ENCODE results near the gene TTC34. TPM values are rescaled to one million over a fixed set of nuclear protein-coding genes. Genes with fewer than 3 reads are reported as not detected.

TTC34 gene
- polyA plus RNA-seq, 3 donors, result 0.03 to 1.00 TPM; not detected in 1

DNA sequence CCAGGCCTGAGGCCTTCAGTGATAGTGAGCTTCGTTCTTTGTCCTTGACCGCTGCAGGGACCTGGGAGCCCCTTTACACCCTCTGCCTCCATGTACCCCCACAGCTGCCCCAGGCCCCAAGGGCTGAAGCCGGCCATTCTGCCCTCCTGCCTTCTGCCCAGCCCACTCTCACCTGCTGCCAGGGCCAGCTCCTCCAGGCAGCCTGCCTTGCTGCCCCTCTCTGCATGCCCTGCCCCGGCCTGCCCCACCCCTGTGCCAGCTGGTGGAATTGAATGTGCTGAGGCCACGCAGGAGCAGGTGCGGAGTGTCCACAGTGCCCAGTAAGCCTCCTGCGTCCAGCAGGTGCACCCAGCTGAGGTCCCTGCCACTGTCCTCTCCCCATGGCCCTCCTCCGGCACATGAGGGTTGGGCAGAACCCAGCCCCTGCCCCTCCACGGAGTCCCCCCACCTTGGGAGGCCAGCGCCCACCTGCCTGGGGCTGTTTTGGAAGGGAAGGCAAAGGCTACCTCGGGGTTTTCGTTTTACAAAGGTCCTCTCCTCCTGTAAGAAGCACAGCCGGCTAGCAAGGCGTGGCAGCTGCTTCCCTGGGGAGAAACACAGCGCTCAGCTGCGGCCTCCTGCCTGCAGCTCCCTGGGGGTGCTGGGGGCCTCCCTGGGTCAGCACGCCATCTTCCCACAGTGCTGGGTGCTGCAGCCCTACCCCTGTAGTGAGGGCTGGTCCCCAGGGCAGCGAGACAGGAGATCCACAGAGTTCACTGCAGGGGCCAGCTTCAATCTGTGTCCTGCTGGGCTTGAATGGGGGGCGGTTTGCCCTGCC lies 189.7 kb downstream of the TTC34 start:
- peaks cover 5 to 19% (median 17%) of the 10 kb centered on the region in 3 donors for H3K27me3 Mint-ChIP-seq (ENCODE audit: low read depth in 3 of 3)

DNA sequence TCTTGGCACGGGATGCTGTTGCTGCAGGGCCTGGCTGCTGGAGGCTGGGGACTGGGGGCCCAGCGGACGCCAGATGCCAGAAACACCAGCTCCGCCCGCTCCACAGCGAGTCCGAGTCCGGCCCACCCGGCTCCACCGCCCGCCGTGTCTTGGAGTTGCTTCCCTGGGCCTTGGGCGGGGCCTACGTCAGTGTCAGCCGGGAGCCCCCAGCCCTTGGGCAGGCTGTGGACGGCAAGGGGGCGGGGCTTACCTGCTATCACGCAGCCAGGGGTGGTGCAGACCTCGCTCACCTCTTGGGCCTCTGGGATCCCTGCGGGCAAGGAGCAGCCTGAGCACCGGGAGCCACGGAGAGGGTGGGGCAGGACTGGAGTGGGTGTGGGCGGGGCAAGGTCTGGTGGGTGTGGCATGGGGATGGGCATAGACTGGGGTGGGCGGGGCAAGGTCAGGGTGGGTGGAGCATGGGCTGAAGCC lies 190.4 kb downstream of the TTC34 start:
- Histone ChIP-seq H3K27ac (ENCODE audit: low read depth in 1 of 2, low read length in 2 of 2) (no peak overlapping the region), H3K9me3 (replicated peaks in 1 of 2; ENCODE audit: control insufficient read depth in 1 of 2, insufficient read depth in 1 of 2, low read length in 2 of 2) (peaks cover 9 to 12% of the 10 kb centered on the region in 2 donors), H3K4me3 (replicated peaks in 1 of 3; ENCODE audit: low read depth in 2 of 3, low read length in 3 of 3) (peak overlapping the region in 1 of 3 experiments; percentile 48), H3K9ac (ENCODE audit: insufficient read depth, low read length, poor library complexity, severe bottlenecking) (no peak overlapping the region), H2AFZ (ENCODE audit: insufficient read depth, low read depth, low read length, poor library complexity, severe bottlenecking) (peak overlapping the region; percentile 65), H3K36me3 (replicated peaks in 1 of 2; ENCODE audit: control insufficient read depth in 1 of 2, insufficient read depth in 2 of 2, low read length in 2 of 2) (no peaks in the 10 kb centered on the region), H4K20me1 (ENCODE audit: insufficient read depth, low read length) (no peaks in the 10 kb centered on the region), H3K4me2 (replicated peaks; ENCODE audit: extremely low read depth, low read length, poor library complexity, severe bottlenecking) (peak overlapping the region; percentile 17), H3K27me3 (ENCODE audit: control insufficient read depth in 2 of 2, insufficient read depth in 2 of 2, low read length in 2 of 2) (no peaks in the 10 kb centered on the region), H3K4me1 (ENCODE audit: control insufficient read depth in 1 of 2, insufficient read depth in 2 of 2, low read length in 2 of 2) (no peaks in the 10 kb centered on the region), H3K79me2 (ENCODE audit: insufficient read depth, low read length) (no peaks in the 10 kb centered on the region)
- intact Hi-C loops (cut with micrococcal nuclease), result no loop called here
- Mint-ChIP-seq H3K4me1 (no peaks in the 10 kb centered on the region), H3K27ac (no peak overlapping the region), H3K4me3 (peak overlapping the region; percentile 26 to 43), H3K27me3 (ENCODE audit: low read depth in 3 of 3) (peaks cover 5 to 18% (median 15%) of the 10 kb centered on the region in 3 donors), H3K9me3 (peaks cover 14 to 28% (median 18%) of the 10 kb centered on the region in 7 donors), H3K36me3 (no peaks in the 10 kb centered on the region)
- peak in 1 of 3 donors; percentile 7 for DNase-seq
- WGBS (ENCODE audit: insufficient coverage), result 23% methylated on average over 22 of the region's 24 CpGs
- TF ChIP-seq, protein P1, sequence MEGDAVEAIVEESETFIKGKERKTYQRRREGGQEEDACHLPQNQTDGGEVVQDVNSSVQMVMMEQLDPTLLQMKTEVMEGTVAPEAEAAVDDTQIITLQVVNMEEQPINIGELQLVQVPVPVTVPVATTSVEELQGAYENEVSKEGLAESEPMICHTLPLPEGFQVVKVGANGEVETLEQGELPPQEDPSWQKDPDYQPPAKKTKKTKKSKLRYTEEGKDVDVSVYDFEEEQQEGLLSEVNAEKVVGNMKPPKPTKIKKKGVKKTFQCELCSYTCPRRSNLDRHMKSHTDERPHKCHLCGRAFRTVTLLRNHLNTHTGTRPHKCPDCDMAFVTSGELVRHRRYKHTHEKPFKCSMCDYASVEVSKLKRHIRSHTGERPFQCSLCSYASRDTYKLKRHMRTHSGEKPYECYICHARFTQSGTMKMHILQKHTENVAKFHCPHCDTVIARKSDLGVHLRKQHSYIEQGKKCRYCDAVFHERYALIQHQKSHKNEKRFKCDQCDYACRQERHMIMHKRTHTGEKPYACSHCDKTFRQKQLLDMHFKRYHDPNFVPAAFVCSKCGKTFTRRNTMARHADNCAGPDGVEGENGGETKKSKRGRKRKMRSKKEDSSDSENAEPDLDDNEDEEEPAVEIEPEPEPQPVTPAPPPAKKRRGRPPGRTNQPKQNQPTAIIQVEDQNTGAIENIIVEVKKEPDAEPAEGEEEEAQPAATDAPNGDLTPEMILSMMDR (IDR thresholded peaks at IDR 0.05), result no peak

More for the DNA sequence above, 189.7 kb downstream of the TTC34 start:
- TF ChIP-seq, protein P1 (IDR thresholded peaks at IDR 0.05), result no peak
- Histone ChIP-seq H3K4me3 (replicated peaks in 1 of 3; ENCODE audit: low read depth in 2 of 3, low read length in 3 of 3) (no peak overlapping the region), H4K20me1 (ENCODE audit: insufficient read depth, low read length) (no peaks in the 10 kb centered on the region), H3K9me3 (replicated peaks in 1 of 2; ENCODE audit: control insufficient read depth in 1 of 2, insufficient read depth in 1 of 2, low read length in 2 of 2) (peaks cover 15 to 18% of the 10 kb centered on the region in 2 donors), H2AFZ (ENCODE audit: insufficient read depth, low read depth, low read length, poor library complexity, severe bottlenecking) (no peak overlapping the region), H3K79me2 (ENCODE audit: insufficient read depth, low read length) (no peaks in the 10 kb centered on the region), H3K4me1 (ENCODE audit: control insufficient read depth in 1 of 2, insufficient read depth in 2 of 2, low read length in 2 of 2) (no peaks in the 10 kb centered on the region), H3K27me3 (ENCODE audit: control insufficient read depth in 2 of 2, insufficient read depth in 2 of 2, low read length in 2 of 2) (no peaks in the 10 kb centered on the region), H3K36me3 (replicated peaks in 1 of 2; ENCODE audit: control insufficient read depth in 1 of 2, insufficient read depth in 2 of 2, low read length in 2 of 2) (no peaks in the 10 kb centered on the region), H3K4me2 (replicated peaks; ENCODE audit: extremely low read depth, low read length, poor library complexity, severe bottlenecking) (no peak overlapping the region), H3K27ac (ENCODE audit: low read depth in 1 of 2, low read length in 2 of 2) (no peak overlapping the region), H3K9ac (ENCODE audit: insufficient read depth, low read length, poor library complexity, severe bottlenecking) (no peak overlapping the region)
- Mint-ChIP-seq H3K4me1 (no peaks in the 10 kb centered on the region), H3K36me3 (no peaks in the 10 kb centered on the region), H3K9me3 (peaks cover 14 to 35% (median 23%) of the 10 kb centered on the region in 7 donors), H3K27ac (no peak overlapping the region), H3K4me3 (no peak overlapping the region)
- no peak for DNase-seq
- 97% methylated on average over 16 of the region's 19 CpGs for WGBS (ENCODE audit: insufficient coverage)
- intact Hi-C loops (cut with micrococcal nuclease), result no loop called here
